BLaER1 (cell line): Measurements from ENCODE around the gene EPB41L4A.

Experiments used
- H3K27ac ChIP-seq: shearing (Covaris generic); formaldehyde crosslinking; 2 replicates; pipeline ENCODE4 v1.8.1; 2022
- H3K27me3 ChIP-seq: shearing (Covaris generic); formaldehyde crosslinking; 2 replicates; pipeline ENCODE4 v1.8.1; 2022
- H3K36me3 ChIP-seq: shearing (Covaris generic); formaldehyde crosslinking; 2 replicates; pipeline ENCODE4 v1.8.1; 2022
- H3K4me1 ChIP-seq: shearing (Covaris generic); formaldehyde crosslinking; 2 replicates; pipeline ENCODE4 v1.8.1; 2022
- H3K4me2 ChIP-seq: shearing (Covaris generic); formaldehyde crosslinking; 2 replicates; pipeline ENCODE4 v1.8.1; 2022
- H3K4me3 ChIP-seq: shearing (Covaris generic); formaldehyde crosslinking; 2 replicates; pipeline ENCODE4 v1.8.1; 2022
- H3K9ac ChIP-seq: shearing (Covaris generic); formaldehyde crosslinking; 2 replicates; pipeline ENCODE4 v1.8.1; 2022
- H3K9me3 ChIP-seq: shearing (Covaris generic); formaldehyde crosslinking; 2 replicates; pipeline ENCODE4 v1.8.1; 2022
- H4K20me1 ChIP-seq: shearing (Covaris generic); formaldehyde crosslinking; 2 replicates; pipeline ENCODE4 v1.8.1; 2022
- Cebpa-rat ChIP-seq: shearing (Covaris generic); IDR thresholded peaks from 2 replicates; pipeline ENCODE4 v1.8.1; 2022

The EPB41L4A gene

DNA sequence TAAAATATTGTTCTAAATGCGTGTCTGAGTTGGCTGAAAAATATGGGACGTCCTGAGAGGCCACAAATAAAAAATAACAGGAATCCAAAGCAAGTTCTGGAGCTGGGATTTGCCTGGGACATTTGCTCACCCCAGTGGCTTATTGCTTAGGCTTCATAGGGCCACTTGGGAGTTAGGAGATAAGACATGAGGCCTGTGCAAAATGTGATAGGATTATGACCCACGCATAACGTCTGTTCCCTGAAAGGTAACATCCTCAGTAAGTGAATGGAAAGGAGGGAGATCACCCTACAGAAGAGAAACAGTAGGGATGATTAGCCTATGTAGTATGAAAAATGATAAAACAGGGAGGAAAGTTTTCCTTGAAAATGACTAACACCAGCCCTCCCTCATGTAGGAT lies 269.4 kb downstream of the EPB41L4A start:
- Histone ChIP-seq H3K4me3 (no peak overlapping the region), H3K9ac (no peak overlapping the region), H3K36me3 (no peaks in the 10 kb centered on the region), H3K9me3 (no peaks in the 10 kb centered on the region), H4K20me1 (no peaks in the 10 kb centered on the region), H3K27ac (no peak overlapping the region), H3K27me3 (no peaks in the 10 kb centered on the region), H3K4me2 (no peak overlapping the region), H3K4me1 (peaks cover 17% of the 10 kb centered on the region)
- no peak for TF ChIP-seq Cebpa-rat

DNA sequence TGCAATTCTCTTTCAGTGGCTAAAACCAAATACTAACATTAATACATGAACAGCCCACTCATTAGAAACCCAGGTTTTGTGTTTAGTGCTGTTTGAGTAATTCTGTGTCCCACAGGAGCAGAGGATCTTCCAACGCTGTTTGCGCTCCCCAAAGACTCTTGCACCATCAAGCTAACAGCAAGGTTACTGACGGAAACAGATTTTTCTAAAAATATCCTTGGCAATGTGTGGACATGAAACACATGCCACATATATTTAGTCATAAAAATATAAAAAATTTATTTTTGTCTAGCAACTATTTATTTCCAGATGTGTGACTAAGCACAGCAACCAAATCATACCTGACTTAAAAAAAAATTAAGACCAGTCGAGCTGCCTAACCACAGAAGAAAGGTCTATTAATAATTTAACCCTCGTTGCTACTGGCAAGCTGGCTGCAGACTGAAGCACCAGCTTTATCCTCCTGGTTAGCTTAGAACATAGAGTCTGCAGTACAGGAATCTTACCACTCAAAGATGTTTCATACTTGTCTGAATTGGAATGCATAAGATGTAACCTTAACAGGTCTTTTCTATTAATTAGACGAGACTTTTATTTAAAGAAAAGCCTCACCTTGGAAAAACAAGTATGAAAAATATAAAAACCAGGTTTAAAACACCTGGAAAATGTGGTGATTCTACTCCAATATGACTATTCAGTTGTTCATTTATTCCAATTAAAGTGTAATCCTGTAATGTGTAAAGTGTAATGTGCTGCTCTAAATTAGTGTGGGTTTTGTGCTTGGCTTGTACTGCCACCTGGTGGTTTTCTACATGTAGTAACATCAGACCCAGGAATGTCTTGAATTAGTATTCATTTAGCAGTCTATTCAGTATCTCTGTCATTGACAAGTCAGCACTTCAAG lies 272.5 kb downstream of the EPB41L4A start:
- Histone ChIP-seq H4K20me1 (no peaks in the 10 kb centered on the region), H3K36me3 (no peaks in the 10 kb centered on the region), H3K9ac (0 out of 2 replicates have a peak overlapping the region, but pooled peaks have one; percentile 27), H3K4me3 (no peak overlapping the region; the same call in 1 of the 2 replicates), H3K9me3 (no peaks in the 10 kb centered on the region), H3K4me1 (peaks cover 17% of the 10 kb centered on the region), H3K27me3 (no peaks in the 10 kb centered on the region), H3K4me2 (peak overlapping the region; percentile 78), H3K27ac (peak overlapping the region; percentile 54; the same call in 1 of the 2 replicates)
- no peak for TF ChIP-seq Cebpa-rat

DNA sequence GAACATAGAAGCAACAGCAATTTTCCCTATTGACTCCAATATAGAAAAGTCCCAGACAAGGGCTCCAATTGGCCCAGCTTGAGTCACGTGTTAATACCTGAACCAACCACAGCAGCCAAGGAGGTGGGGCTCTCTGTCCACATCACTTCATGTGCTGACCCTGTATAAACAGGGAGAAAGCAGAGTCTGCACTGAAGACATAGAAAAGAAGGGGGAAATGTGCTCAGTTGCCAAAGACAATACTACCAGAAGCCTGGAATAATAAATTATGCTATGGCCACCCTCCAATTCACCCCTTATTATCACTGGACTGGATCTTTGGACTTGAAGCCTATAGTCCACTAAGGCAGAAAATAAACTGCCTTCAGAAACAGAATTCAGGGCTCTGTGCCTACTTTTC lies 275.4 kb downstream of the EPB41L4A start:
- Histone ChIP-seq H3K9ac (no peak overlapping the region), H3K4me1 (peaks cover 17% of the 10 kb centered on the region), H3K27me3 (no peaks in the 10 kb centered on the region), H4K20me1 (no peaks in the 10 kb centered on the region), H3K4me3 (no peak overlapping the region), H3K9me3 (no peaks in the 10 kb centered on the region), H3K4me2 (no peak overlapping the region), H3K36me3 (no peaks in the 10 kb centered on the region), H3K27ac (no peak overlapping the region)
- TF ChIP-seq Cebpa-rat: no peak

DNA sequence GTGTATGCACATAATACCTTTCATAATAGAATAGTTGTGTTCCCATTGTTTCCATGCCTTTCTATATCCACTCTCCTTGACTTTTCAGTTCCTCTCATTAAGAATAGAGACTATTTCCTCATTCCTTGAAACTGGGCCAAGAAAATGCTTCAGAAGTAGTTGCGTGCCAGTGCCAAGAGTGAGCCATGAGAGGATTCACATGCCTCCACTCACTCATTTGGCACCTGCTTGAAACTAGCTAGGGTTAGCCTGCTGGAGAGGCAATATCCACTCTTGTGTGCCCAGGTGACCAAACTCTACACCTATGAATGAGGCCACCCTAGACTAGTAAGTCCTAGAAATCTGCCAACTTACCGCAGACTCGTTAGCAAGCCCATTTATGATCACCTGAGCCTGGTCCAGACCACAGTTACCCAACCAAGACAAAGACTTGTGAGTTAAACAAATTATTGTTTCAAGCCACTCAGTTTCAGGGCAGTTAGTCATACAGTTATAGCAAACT lies 276.3 kb downstream of the EPB41L4A start:
- no peaks in the 10 kb centered on the region for H3K27me3 ChIP-seq
- H4K20me1 ChIP-seq: no peaks in the 10 kb centered on the region
- no peaks in the 10 kb centered on the region for H3K36me3 ChIP-seq
- H3K9ac ChIP-seq: no peak overlapping the region
- no peak for TF ChIP-seq Cebpa-rat
- H3K4me1 ChIP-seq: peaks cover 17% of the 10 kb centered on the region
- no peak overlapping the region for H3K4me3 ChIP-seq
- no peaks in the 10 kb centered on the region for H3K9me3 ChIP-seq
- no peak overlapping the region for H3K27ac ChIP-seq
- no peak overlapping the region for H3K4me2 ChIP-seq

DNA sequence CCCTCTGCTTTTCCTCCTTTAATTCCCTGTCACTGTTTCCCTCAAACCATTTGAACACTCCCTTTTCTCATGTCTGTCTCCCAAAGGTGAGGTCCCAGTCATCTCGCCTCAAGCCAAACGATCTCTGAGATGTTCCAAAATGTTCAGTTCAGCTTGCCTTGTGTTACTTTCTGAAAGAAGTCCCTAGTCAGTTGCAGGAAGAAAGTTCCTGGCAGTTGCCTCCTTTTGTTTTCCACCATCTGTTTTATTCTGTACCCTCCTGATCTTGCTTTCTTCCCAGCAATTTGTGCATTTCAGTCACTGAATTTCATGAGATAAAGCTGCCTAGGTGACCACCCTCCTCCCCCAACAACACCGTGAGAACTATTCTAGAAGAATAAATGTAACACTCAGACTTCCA lies 277.5 kb downstream of the EPB41L4A start:
- no peak overlapping the region for H3K4me3 ChIP-seq
- H3K4me2 ChIP-seq: no peak overlapping the region
- H3K9ac ChIP-seq: no peak overlapping the region
- H3K9me3 ChIP-seq: no peaks in the 10 kb centered on the region
- H3K36me3 ChIP-seq: no peaks in the 10 kb centered on the region
- no peak overlapping the region for H3K27ac ChIP-seq
- H3K4me1 ChIP-seq: peaks cover 18% of the 10 kb centered on the region
- H4K20me1 ChIP-seq: no peaks in the 10 kb centered on the region
- H3K27me3 ChIP-seq: no peaks in the 10 kb centered on the region
- no peak for TF ChIP-seq Cebpa-rat

DNA sequence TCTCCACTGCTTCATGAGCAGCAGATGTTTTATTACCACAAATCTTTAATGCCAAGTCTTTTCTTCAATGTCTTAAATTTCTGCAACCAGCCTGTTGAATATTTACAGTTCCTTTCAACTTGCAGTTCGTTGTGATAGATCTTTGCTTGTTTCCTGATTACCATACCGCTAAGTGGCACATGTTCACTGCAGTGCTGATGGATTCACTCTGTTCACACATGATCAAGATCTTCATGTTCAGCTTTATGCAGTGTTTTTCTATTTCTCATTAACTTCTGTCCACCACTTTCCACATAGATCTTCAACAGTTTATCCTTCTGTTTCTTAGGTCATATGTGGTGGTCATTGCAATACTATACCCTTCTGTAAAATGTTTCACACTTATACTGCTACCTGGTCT lies 280.6 kb downstream of the EPB41L4A start:
- no peak for TF ChIP-seq Cebpa-rat

DNA sequence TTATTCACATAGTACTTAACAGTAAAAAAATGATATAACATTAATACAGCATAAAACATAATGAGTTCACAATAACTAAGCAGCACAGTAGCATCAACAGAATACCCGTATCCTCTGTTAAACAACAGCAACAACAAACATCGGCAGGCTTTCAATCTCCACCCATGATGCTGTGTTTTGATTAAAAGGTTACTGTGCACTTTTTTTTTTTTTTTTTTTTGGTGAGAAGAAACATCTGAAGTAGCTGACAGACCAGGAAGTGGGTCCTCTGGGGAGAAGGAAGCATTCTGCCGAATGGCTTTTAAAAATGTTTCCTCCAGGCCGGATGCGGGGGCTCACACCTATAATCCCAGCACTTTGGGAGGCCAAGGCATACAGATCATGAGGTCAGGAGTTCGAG lies 282.3 kb downstream of the EPB41L4A start:
- no peak overlapping the region for H3K27ac ChIP-seq
- no peak overlapping the region for H3K9ac ChIP-seq
- H4K20me1 ChIP-seq: no peaks in the 10 kb centered on the region
- no peaks in the 10 kb centered on the region for H3K27me3 ChIP-seq
- H3K9me3 ChIP-seq: no peaks in the 10 kb centered on the region
- no peaks in the 10 kb centered on the region for H3K36me3 ChIP-seq
- TF ChIP-seq Cebpa-rat: no peak
- H3K4me2 ChIP-seq: no peak overlapping the region
- no peak overlapping the region for H3K4me3 ChIP-seq
- peaks cover 5% of the 10 kb centered on the region; the same call in 1 of the 2 replicates for H3K4me1 ChIP-seq

More for the DNA sequence above, 280.6 kb downstream of the EPB41L4A start:
- no peaks in the 10 kb centered on the region for H4K20me1 ChIP-seq
- H3K27ac ChIP-seq: no peak overlapping the region
- no peak overlapping the region for H3K4me2 ChIP-seq
- peaks cover 5% of the 10 kb centered on the region; the same call in 1 of the 2 replicates for H3K4me1 ChIP-seq
- H3K36me3 ChIP-seq: no peaks in the 10 kb centered on the region
- H3K27me3 ChIP-seq: no peaks in the 10 kb centered on the region
- no peak overlapping the region for H3K9ac ChIP-seq
- H3K9me3 ChIP-seq: no peaks in the 10 kb centered on the region
- H3K4me3 ChIP-seq: no peak overlapping the region

DNA sequence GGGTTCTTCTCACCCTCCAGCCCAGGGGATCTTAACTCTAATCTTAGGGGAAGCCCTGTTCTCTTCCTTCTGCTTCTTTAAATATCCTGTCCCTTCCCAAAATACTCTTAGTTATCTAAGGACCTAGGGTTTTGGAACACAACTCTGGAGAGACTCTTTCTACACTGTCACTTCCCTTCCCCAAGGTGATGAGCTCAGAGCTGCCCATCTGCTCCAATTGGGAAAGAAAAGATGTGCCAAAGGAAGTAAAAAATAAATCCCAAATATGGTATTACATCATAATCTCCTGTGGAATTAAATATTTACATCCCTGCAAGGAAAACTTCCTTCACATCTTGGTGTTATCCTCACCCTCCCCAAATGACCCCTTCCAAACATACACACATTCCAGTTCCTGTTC lies 291.2 kb downstream of the EPB41L4A start:
- TF ChIP-seq Cebpa-rat: no peak
- Histone ChIP-seq H3K36me3 (no peaks in the 10 kb centered on the region), H3K4me2 (no peak overlapping the region), H4K20me1 (no peaks in the 10 kb centered on the region), H3K9ac (no peak overlapping the region), H3K4me1 (no peaks in the 10 kb centered on the region), H3K9me3 (no peaks in the 10 kb centered on the region), H3K27ac (no peak overlapping the region), H3K27me3 (no peaks in the 10 kb centered on the region), H3K4me3 (no peak overlapping the region)

DNA sequence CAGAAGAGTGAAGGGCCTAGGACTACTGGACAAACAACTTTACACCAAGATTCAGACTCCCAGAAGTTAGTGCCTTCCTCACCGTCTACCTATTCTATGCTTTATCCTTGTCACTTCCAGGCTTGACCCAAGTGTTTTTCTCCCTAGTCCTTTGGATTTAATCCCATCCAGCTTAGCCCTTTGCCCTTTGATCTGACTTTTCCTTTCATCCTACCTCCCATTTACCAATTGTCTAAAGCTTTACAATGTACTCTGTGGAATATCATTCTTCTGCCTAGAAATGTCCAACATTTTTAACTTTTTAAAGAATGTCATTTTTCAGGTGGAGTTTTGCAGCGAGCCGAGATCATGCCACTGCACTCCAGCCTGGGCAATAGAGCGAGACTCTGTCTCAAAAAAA lies 292.1 kb downstream of the EPB41L4A start:
- Histone ChIP-seq H3K4me3 (no peak overlapping the region), H3K9me3 (no peaks in the 10 kb centered on the region), H3K9ac (no peak overlapping the region), H3K36me3 (no peaks in the 10 kb centered on the region), H3K27ac (no peak overlapping the region), H3K4me1 (no peaks in the 10 kb centered on the region), H4K20me1 (no peaks in the 10 kb centered on the region), H3K27me3 (no peaks in the 10 kb centered on the region), H3K4me2 (no peak overlapping the region)
- TF ChIP-seq Cebpa-rat: no peak

DNA sequence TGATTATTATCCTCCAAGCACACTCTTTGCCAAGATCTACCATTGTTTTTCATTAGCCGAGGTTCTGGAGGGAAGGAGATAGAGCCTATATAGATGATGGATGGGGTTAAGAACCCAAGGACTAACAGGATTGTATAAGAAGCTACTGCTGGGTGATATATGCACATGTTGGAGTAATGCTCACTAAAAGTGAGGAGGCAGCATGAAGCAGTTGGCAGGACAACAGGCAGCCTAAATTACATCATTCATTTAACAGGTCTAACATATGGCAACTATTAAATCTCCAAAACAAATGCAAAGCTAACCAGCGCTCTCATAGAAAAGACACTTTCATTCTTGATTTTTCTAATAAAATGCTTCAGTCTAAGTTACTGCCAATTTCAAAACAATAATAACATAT lies 293.2 kb downstream of the EPB41L4A start:
- no peaks in the 10 kb centered on the region for H4K20me1 ChIP-seq
- H3K36me3 ChIP-seq: no peaks in the 10 kb centered on the region
- no peak for TF ChIP-seq Cebpa-rat
- no peaks in the 10 kb centered on the region for H3K4me1 ChIP-seq
- H3K4me3 ChIP-seq: no peak overlapping the region
- H3K9me3 ChIP-seq: no peaks in the 10 kb centered on the region
- no peak overlapping the region for H3K4me2 ChIP-seq
- H3K27ac ChIP-seq: no peak overlapping the region
- no peak overlapping the region for H3K9ac ChIP-seq
- no peaks in the 10 kb centered on the region for H3K27me3 ChIP-seq
